ENCODE measurements around the gene CLEC14A. TPM values are rescaled to one million over a fixed set of nuclear protein-coding genes. Genes with fewer than 3 reads are reported as not detected.

Gene CLEC14A
- total RNA-seq, 3 donors from 2014 or later: 4.3 to 10.5 (median 9.1) TPM

- no peak for TF ChIP-seq CTCF (IDR thresholded peaks at IDR 0.05)
- no peak for ATAC-seq
- Histone ChIP-seq H3K4me1 (ENCODE audit: low read depth) (peaks cover 8% of the 10 kb centered on the region), H3K36me3 (ENCODE audit: low read depth) (no peaks in the 10 kb centered on the region), H3K9me3 (no peaks in the 10 kb centered on the region), H3K4me3 (no peak overlapping the region)
- no peak for DNase-seq
- intact Hi-C loops (cut with DNase I, micrococcal nuclease): no loop called here
Observed at GRCh38 chr14:38205949-38206665, 49.8 kb downstream of the CLEC14A start.

GRCh38 chr14:38205119-38205813 lies 50.6 kb downstream of the CLEC14A start:
- intact Hi-C loops (cut with DNase I, micrococcal nuclease): no loop called here
- TF ChIP-seq CTCF (IDR thresholded peaks at IDR 0.05): no peak
- H3K36me3 ChIP-seq (ENCODE audit: low read depth): no peaks in the 10 kb centered on the region
- peaks cover 8% of the 10 kb centered on the region for H3K4me1 ChIP-seq (ENCODE audit: low read depth)
- DNase-seq (no peak), ATAC-seq (no peak)
- H3K4me3 ChIP-seq: no peak overlapping the region
- no peaks in the 10 kb centered on the region for H3K9me3 ChIP-seq

DNA sequence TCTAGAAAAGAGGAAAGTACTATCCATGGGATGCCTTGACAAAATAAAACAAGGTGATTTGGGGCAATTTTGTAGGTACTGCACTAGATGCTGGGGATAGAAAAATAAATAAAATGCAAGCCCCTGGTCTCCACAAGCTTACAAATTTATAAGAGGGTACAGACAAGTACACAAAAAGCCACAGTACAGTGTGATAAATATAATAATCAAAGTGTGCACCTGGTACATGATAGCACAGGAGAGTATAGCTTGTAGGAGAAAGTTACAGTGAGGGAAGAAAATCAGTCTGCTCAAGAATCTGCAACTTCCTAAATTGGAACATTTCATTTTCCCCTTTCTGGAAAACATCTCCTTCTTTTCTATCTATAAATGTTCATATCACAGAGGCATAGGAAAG lies 51.2 kb downstream of the CLEC14A start:
- DNase-seq (no peak), ATAC-seq (no peak)
- Histone ChIP-seq H3K4me3 (no peak overlapping the region), H3K9me3 (no peaks in the 10 kb centered on the region), H3K4me1 (ENCODE audit: low read depth) (peaks cover 5% of the 10 kb centered on the region), H3K36me3 (ENCODE audit: low read depth) (no peaks in the 10 kb centered on the region)
- intact Hi-C loops (cut with DNase I, micrococcal nuclease): no loop called here
- TF ChIP-seq CTCF (IDR thresholded peaks at IDR 0.05): no peak

Other genes with a start within 250 kb of the CLEC14A start
- 1 to 10 TPM; 5.4 to 9.7 (median 6.1) TPM for gene SSTR1, start 48.2 kb downstream of the CLEC14A start, total RNA-seq

Data from mucosa of descending colon (tissue), 3 donors.